OCI-LY1 (cell line): ENCODE results near the gene RWDD4.

Experiments used
- H2AFZ ChIP-seq: fragments of 200-600 bp; sonication (generic), shearing (Covaris generic); 2 replicates; pipeline ENCODE4 v1.6.0; 2014; ENCODE audit warnings: antibody characterized with exemption, mild to moderate bottlenecking, low read length
- H3F3A ChIP-seq: fragments of 200-600 bp; sonication (generic), shearing (Covaris generic); 2 replicates; pipeline ENCODE4 v1.6.0; 2014; ENCODE audit warnings: mild to moderate bottlenecking, antibody characterized with exemption, low read length, moderate library complexity; ENCODE audit not compliant: insufficient read depth
- H3K27ac ChIP-seq: fragments of 200-600 bp; sonication (generic); 2 replicates; pipeline ENCODE4 v1.5.1; 2014; ENCODE audit warnings: low read length, mixed run types, mild to moderate bottlenecking, low read depth; ENCODE audit not compliant: poor library complexity, severe bottlenecking
- H3K27me3 ChIP-seq: fragments of 200-600 bp; sonication (generic); 2 replicates; pipeline ENCODE4 v1.6.0; 2014; ENCODE audit warnings: antibody characterized with exemption, mild to moderate bottlenecking, low read length, moderate library complexity; ENCODE audit not compliant: insufficient read depth
- H3K36me3 ChIP-seq: fragments of 200-600 bp; sonication (generic); 2 replicates; pipeline ENCODE4 v1.6.1; 2014; ENCODE audit warnings: mild to moderate bottlenecking, antibody characterized with exemption, low read length, moderate library complexity, mixed read lengths; ENCODE audit not compliant: insufficient read depth
- H3K4me1 ChIP-seq: fragments of 200-600 bp; sonication (generic); 2 replicates; pipeline ENCODE4 v1.5.1; 2014; ENCODE audit warnings: mild to moderate bottlenecking, low read length, moderate library complexity; ENCODE audit not compliant: insufficient read depth, severe bottlenecking
- H3K4me2 ChIP-seq: fragments of 200-600 bp; sonication (generic), shearing (Covaris generic); 2 replicates; pipeline ENCODE4 v1.6.1; 2014; ENCODE audit warnings: low read length
- H3K4me3 ChIP-seq: fragments of 200-600 bp; sonication (generic); 2 replicates; pipeline ENCODE4 v1.5.1; 2014; ENCODE audit warnings: low read length, low read depth, mild to moderate bottlenecking, mixed read lengths; ENCODE audit not compliant: poor library complexity, severe bottlenecking
- H3K79me2 ChIP-seq: fragments of 200-600 bp; shearing (Covaris generic); 2 replicates; pipeline ENCODE4 v1.6.1; 2016; ENCODE audit warnings: mixed run types, low read length, mixed read lengths; ENCODE audit not compliant: insufficient read depth
- H3K9ac ChIP-seq: fragments of 200-600 bp; sonication (generic), shearing (Covaris generic); 2 replicates; pipeline ENCODE4 v1.6.1; 2014; ENCODE audit warnings: mild to moderate bottlenecking, low read length, mixed read lengths
- H3K9me2 ChIP-seq: fragments of 200-600 bp; sonication (generic), shearing (Covaris generic); 2 replicates; pipeline ENCODE4 v1.6.1; 2014; ENCODE audit warnings: low read depth, mild to moderate bottlenecking, low read length, mixed read lengths
- H3K9me3 ChIP-seq: fragments of 200-600 bp; shearing (Covaris generic); 2 replicates; pipeline ENCODE4 v1.6.1; 2014; ENCODE audit warnings: low read length, mixed read lengths
- H4K20me1 ChIP-seq: fragments of 200-600 bp; sonication (generic), shearing (Covaris generic); 2 replicates; pipeline ENCODE4 v1.6.0; 2016; ENCODE audit warnings: mild to moderate bottlenecking, low read length; ENCODE audit not compliant: insufficient read depth
- EZH2 ChIP-seq: fragments of 200-600 bp; sonication (generic), shearing (Covaris generic); IDR thresholded peaks from 2 replicates; pipeline ENCODE4 v1.8.0; 2017; ENCODE audit warnings: borderline replicate concordance, mixed run types, mild to moderate bottlenecking, antibody characterized with exemption, low read length, moderate library complexity, mixed read lengths
- TF ChIP-seq, protein P1 (sequence below): fragments of 200-600 bp; sonication (generic), shearing (Covaris generic); IDR thresholded peaks from 2 replicates; pipeline ENCODE4 v1.5.1; 2017; ENCODE audit warnings: mild to moderate bottlenecking, antibody characterized with exemption, low read length, moderate library complexity, mixed read lengths

Gene RWDD4

DNA sequence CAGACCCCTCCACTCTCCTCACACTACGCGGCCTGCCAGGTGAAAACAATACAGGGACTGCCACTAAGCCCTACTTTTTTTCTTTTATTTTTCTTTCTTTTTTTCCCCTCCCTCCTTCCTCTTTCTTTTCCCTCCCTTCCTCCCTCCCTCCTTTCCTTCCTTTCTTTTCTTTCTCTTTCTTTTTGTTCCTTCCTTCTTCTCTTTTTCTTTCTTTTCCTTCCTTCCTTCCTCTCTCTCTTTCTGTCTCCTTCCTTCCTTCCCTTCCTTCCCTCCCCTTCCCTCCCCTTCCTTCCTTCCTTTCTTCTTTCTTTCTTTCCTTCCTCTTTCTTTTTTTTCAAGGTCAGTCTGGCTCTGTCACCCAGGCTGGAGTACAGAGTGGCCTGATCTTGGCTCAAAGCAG lies 41.9 kb downstream of the RWDD4 start:
- Histone ChIP-seq H3K79me2 (no peaks in the 10 kb centered on the region), H4K20me1 (no peaks in the 10 kb centered on the region), H3K4me2 (no peak overlapping the region), H3F3A (no peaks in the 10 kb centered on the region), H2AFZ (no peak overlapping the region), H3K9ac (no peak overlapping the region), H3K27ac (no peak overlapping the region), H3K9me2 (no peaks in the 10 kb centered on the region), H3K4me3 (no peak overlapping the region), H3K4me1 (no peaks in the 10 kb centered on the region), H3K36me3 (no peaks in the 10 kb centered on the region), H3K9me3 (no peaks in the 10 kb centered on the region), H3K27me3 (peaks cover 3% of the 10 kb centered on the region; the same call in 1 of the 2 replicates)
- TF ChIP-seq, protein P1, sequence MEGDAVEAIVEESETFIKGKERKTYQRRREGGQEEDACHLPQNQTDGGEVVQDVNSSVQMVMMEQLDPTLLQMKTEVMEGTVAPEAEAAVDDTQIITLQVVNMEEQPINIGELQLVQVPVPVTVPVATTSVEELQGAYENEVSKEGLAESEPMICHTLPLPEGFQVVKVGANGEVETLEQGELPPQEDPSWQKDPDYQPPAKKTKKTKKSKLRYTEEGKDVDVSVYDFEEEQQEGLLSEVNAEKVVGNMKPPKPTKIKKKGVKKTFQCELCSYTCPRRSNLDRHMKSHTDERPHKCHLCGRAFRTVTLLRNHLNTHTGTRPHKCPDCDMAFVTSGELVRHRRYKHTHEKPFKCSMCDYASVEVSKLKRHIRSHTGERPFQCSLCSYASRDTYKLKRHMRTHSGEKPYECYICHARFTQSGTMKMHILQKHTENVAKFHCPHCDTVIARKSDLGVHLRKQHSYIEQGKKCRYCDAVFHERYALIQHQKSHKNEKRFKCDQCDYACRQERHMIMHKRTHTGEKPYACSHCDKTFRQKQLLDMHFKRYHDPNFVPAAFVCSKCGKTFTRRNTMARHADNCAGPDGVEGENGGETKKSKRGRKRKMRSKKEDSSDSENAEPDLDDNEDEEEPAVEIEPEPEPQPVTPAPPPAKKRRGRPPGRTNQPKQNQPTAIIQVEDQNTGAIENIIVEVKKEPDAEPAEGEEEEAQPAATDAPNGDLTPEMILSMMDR = no peak
- TF ChIP-seq EZH2 = no peak

DNA sequence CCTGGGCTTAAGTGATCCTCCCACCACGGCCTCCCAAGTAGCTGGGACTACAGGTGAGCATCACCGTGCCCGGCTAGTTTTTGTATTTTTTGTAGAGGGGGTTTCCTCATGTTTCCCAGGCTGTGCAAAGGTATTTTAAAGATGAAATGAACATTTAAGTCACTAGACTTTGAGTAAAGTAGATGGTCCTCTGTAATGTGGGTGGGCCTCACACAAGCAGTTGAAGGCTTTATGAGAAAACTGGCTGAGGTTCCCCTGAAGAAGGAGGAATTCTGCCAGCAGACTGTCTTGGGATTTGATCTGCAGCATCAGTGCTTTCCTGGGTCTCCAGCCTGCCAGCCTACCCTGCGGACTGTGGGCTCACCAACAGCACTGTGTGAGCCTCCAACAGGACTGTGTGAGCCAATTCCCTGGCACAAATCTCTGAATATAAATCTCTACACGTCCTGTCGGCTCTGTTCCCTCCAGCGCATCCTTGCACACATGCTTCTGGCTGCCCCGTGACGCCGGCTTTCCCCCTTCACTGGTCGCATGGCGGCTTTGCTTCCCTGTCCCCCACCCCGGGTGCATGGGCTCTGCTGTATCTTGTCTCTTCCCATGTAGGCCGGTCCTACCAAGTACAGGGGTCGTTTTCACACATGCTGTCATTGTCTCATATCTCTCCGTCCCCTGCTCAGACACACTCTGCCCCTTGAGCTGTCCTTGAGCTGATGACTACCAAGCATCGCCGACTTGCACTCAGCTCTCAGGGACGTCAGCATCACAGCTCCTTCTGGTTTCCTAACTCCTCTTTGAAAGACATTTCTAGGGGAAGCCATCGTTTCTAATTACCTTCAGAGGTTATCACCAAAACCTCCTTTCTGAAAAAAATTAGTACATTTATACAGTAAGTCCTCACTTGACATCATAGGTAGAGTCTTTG lies 46.4 kb downstream of the RWDD4 start:
- no peaks in the 10 kb centered on the region for H3K79me2 ChIP-seq
- no peaks in the 10 kb centered on the region for H4K20me1 ChIP-seq
- H3K36me3 ChIP-seq = no peaks in the 10 kb centered on the region
- H3K9me3 ChIP-seq = no peaks in the 10 kb centered on the region
- no peaks in the 10 kb centered on the region for H3F3A ChIP-seq
- no peak for TF ChIP-seq EZH2
- TF ChIP-seq, protein P1 = no peak
- no peak overlapping the region for H2AFZ ChIP-seq
- no peak overlapping the region for H3K27ac ChIP-seq
- no peak overlapping the region for H3K4me2 ChIP-seq
- H3K4me1 ChIP-seq = no peaks in the 10 kb centered on the region
- H3K9ac ChIP-seq = no peak overlapping the region
- no peak overlapping the region for H3K4me3 ChIP-seq
- H3K9me2 ChIP-seq = no peaks in the 10 kb centered on the region
- H3K27me3 ChIP-seq = peaks cover 3% of the 10 kb centered on the region; the same call in 1 of the 2 replicates

DNA sequence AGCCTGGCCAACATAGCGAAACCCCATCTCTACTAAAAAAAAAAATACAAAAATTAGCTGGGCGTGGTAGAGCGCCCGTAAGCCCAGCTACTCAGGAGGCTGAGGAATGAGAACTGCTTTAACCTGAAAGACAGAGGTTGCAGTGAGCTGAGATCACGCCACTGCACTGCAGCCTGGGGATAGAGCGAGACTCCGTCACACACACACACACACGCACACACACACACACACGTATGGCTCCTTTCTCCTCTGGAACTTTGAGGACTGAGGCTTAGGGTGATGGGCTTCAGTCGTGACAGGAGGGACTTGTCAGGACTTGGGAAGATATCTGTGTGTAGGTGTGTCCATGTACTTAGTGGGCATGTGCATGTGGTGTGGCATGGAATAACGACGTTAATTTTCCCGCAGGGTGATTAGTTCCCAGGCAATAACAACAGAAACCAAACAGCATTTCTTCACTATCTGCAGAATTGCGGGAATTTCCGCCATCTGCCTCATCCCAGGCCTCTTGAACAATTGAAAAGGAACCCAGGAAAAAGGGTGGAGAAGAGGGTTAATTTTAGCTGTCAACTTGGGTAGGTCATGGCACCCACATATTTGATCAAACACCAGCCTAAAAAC lies 47.7 kb downstream of the RWDD4 start:
- Histone ChIP-seq H3K9ac (no peak overlapping the region), H3K79me2 (no peaks in the 10 kb centered on the region), H3K4me2 (no peak overlapping the region), H3K27me3 (0 out of 2 replicates have a peak, but pooled peaks cover 3% of the 10 kb centered on the region), H3K36me3 (no peaks in the 10 kb centered on the region), H3K27ac (no peak overlapping the region), H2AFZ (no peak overlapping the region), H3K4me3 (no peak overlapping the region), H3K9me2 (no peaks in the 10 kb centered on the region), H3F3A (no peaks in the 10 kb centered on the region), H3K9me3 (no peaks in the 10 kb centered on the region), H4K20me1 (no peaks in the 10 kb centered on the region), H3K4me1 (no peaks in the 10 kb centered on the region)
- no peak for TF ChIP-seq EZH2
- TF ChIP-seq, protein P1 = no peak
